VCaP (cell line): Measurements from ENCODE around the gene MIA3.
A peak's percentile ranks its signal among the peaks of the same experiment; 100 is the strongest.

Experiments
- H3K27ac ChIP-seq: fragments of 450-650 bp; 2 replicates; pipeline ENCODE4 v1.5.1; 2017
- TF ChIP-seq, protein P1 (sequence below): fragments of 450-650 bp; conservative IDR thresholded peaks from 2 replicates; pipeline ENCODE4 v1.5.1; 2017; ENCODE audit warnings: mild to moderate bottlenecking, moderate library complexity

The MIA3 gene

DNA sequence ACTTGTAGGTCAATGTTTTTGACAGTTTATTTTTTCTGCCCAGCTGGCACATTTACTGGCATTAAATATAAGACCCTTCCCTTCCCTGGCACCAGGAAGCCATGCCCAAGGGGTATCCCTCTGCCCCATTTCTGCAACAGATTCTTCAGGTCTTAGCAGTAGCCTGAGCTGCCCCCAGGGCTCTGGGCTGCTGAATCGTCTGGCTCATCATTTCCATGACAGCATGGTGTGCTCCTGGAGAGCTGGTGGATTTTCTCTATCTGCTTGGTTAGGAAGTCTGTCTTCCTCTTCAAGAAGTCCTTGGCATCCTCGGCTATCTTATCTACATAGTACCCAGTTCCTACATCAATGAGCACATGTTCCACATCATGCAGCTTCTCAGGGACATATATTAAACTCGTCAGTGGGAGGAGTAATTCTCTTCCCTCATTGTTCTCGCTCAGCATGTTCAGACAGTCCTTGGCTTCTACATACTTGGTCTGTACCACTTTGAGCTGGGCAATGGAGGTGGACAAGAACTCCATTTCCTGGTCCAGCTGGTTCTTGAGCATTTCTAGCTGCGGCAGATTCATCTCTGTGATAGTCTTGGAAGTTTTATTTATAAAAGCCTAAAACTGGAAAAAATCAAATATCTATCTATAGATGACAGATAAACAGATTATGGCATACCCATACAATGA is 23.5 kb downstream of the MIA3 start:
- peak overlapping the region; percentile 2; the same call in 1 of the 2 replicates for H3K27ac ChIP-seq
- TF ChIP-seq, protein P1, sequence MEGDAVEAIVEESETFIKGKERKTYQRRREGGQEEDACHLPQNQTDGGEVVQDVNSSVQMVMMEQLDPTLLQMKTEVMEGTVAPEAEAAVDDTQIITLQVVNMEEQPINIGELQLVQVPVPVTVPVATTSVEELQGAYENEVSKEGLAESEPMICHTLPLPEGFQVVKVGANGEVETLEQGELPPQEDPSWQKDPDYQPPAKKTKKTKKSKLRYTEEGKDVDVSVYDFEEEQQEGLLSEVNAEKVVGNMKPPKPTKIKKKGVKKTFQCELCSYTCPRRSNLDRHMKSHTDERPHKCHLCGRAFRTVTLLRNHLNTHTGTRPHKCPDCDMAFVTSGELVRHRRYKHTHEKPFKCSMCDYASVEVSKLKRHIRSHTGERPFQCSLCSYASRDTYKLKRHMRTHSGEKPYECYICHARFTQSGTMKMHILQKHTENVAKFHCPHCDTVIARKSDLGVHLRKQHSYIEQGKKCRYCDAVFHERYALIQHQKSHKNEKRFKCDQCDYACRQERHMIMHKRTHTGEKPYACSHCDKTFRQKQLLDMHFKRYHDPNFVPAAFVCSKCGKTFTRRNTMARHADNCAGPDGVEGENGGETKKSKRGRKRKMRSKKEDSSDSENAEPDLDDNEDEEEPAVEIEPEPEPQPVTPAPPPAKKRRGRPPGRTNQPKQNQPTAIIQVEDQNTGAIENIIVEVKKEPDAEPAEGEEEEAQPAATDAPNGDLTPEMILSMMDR, result no peak

DNA sequence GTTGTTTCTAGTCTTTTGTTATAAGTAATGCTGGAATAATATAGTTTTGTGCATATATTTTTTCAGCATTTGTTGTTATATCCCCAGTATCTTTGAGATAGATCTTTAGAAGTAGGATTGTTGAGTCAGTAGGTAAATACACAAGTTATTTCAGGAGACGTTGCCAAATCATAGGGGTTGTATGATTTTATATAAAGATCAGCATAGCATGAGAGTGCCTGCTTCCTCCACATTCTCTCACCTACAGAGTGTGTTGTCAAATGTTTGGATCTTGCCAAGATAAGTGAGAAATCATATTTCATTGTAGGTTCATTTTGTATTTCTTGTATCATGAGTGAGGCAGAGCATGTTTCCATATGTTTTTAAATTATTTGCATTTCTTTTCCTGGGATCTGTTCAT is 24.6 kb downstream of the MIA3 start:
- peak overlapping the region; percentile 13; the same call in 1 of the 2 replicates for H3K27ac ChIP-seq
- TF ChIP-seq, protein P1, result no peak

DNA sequence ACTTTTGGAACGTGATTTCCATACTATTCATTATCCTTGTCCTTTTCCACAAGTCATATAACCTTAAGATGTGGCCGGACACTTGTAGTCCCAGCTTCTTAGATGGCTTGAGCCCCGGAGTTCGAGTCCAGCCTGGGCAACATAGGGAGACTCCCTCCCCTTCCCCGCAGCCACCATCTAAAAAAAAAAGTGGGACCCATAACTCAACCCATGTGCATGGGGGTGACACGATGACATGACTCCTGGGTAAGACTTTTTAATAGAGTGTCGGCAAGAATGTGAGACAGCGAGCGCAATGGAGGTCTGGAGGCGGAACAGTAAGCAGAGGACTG is 25.7 kb downstream of the MIA3 start:
- TF ChIP-seq, protein P1, result no peak
- peak overlapping the region; percentile 74 for H3K27ac ChIP-seq

DNA sequence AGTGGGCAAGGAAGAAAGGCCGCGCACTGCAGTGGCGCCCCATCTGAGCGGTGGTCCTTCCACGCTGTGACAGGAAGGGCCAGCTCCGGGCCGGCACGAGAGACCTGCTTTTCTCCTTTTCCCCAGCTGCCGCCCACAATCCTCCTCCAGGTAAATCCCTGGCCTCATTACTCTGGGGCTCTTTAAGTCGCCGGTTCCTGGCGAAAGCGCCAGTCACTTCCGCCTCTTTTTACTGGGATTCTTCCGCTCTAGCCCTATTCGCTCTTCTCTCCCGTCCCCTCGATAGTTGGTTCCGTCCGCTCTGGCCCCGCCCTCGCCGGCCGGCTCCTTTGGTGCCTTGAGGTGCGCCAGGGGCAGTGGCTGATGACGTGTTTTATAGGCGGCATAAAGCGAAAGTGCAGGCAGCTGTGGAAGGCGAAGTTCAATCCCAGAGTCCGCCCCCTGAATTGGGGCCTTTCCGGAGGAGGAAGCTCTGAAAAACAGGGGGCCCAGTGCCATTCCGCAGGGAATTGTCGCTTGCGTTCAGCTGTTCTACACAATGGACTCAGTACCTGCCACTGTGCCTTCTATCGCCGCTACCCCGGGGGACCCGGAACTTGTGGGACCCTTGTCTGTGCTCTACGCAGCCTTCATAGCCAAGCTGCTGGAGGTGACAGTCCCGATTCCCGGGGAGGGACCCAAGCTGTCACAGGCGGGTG is 26.2 kb downstream of the MIA3 start:
- TF ChIP-seq, protein P1, result no peak
- peak overlapping the region; percentile 74 for H3K27ac ChIP-seq

DNA sequence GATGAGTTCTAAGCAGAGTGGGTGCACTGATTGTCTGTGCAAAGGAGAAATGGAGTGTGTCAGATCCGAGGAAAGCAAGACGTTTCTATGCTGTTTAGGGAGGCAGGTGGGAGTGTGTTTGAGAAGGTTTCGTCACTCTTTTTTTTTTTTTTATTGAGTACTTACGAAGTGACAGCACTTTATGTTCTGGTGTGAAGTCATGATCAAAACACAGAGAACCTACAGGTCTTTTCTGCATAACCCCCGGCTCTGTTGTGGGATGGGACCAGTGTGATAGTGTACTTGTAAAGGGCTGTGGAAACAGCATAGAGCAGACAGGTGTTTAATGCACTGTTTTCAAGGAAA is 26.7 kb downstream of the MIA3 start:
- TF ChIP-seq, protein P1, result no peak
- H3K27ac ChIP-seq, result peak overlapping the region; percentile 74

DNA sequence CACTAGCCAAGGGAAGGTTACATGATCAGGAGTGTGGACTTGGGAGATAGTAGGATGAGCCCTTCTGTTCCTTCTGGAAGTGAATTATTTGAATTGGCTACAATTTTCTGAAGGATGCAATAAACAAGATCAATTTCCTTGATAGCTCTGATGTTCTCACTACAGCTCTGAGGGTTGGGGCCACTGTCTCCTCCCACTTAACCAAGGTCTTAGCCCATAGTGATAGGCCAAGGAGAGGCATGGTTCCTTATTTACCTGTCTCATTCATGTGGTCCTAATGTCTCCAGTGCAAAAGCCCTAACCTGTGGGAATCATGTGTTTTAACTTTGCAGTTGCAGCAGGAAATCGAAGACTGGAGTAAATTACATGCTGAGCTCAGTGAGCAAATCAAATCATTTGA is 34.8 kb downstream of the MIA3 start:
- TF ChIP-seq, protein P1, result no peak

DNA sequence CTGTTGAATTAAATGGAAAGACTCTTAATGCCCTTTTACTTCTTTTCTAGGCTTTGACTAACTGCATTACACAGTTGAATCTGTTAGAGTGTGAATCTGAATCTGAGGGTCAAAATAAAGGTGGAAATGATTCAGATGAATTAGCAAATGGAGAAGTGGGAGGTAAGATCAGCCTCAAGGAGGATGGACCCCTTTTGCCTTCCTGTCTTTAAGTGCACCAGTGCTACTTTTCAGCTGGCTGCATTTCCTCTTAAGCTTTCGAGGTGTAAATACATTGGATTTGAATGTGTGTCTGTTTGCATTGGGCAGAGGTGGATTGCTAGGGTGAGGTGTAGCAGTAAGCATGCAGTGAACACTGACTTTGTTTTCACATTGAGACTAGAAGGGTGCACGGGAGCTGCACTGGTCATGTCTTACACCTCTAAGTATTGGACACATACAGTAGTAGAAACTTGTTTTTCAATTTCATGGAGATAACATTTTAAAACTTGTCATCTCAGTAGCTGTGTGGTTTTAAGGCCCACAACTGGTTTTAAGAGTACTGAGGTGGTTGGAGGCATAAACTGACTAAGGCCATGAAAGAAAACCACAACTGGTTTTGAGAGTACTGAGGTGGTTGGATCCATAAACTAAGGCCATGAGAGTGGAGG is 35.4 kb downstream of the MIA3 start:
- TF ChIP-seq, protein P1, result no peak
- no peak overlapping the region for H3K27ac ChIP-seq

More for the DNA sequence above, 34.8 kb downstream of the MIA3 start:
- peak overlapping the region; percentile 10; the same call in 1 of the 2 replicates for H3K27ac ChIP-seq
